ENCODE results near the gene OR6B1.

OR6B1 gene

GRCh38 chr7:144000020-144000419 is at the start of gene OR6B1:
TSS of gene OR6B1 (plus strand) at chr7:144000320. CDS start at chr7:144003997, 3,677 bp downstream.
- DNase-seq, result no peak

- DNase-seq, result no peak
Measured at GRCh38 chr7:143953421-143953820, 46.7 kb upstream of the OR6B1 start.

DNA sequence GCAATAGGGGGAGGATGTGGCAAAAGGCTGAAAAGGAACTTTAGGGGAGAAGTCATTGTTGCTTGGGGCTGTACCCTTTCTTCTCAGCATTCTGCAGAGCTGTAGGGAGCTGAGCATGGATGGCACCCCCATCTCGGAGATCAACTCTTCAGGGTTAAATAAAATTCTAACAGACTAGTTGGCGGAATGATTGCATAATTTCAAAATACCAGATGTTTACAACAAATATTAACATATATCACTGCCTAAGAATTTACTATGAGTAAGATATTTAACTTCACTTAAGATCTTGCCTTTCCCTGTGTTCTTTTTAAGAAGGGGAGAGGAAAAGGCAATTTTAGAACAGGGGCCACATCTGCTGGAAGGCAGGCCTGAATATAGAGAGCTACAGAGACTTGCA is 46.0 kb upstream of the OR6B1 start:
- DNase-seq, result no peak

- no peak for DNase-seq
Measured at GRCh38 chr7:143954544-143954943, 45.6 kb upstream of the OR6B1 start, which contains the start of gene OR2F1. TSS of gene OR2F1 (plus strand) at chr7:143954844. CDS start at chr7:143959971, 5,127 bp downstream.

GRCh38 chr7:143958781-143959180 is 41.3 kb upstream of the OR6B1 start:
- DNase-seq, result no peak

DNA sequence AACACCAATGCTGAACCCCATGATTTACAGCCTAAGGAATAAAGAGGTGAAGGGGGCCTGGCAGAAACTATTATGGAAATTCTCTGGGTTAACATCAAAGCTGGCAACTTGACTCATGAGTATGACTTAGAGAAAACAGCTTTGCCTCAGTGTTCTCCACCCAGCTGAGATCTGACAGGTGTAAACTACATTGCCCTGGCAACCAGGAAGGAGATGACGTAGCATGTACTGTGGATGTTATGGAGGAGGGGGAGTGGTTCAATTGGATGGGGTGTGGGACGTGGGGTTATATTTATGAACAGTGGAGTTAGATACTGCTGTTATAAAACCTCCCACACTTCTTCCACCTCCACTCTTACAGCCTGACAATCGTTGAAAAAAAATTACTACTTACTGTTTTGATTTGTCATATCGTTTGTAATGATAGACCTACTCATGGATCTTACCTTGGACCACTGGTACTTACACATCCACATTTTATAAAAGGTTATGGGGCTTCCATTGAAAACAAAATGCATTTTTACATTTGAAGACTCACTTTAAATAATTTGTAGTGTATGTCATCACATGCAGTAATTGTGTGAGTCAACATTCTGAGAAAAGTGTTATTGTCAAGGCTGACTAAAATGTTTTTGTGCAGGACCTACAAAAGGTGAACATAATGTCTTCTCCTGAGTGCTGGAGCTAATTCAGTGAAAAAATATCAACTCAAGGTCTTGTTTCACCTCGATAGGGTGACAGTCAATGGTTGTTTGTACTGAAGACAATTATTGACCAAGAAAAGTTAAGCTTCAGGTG is 39.1 kb upstream of the OR6B1 start:
- DNase-seq, result no peak

DNA sequence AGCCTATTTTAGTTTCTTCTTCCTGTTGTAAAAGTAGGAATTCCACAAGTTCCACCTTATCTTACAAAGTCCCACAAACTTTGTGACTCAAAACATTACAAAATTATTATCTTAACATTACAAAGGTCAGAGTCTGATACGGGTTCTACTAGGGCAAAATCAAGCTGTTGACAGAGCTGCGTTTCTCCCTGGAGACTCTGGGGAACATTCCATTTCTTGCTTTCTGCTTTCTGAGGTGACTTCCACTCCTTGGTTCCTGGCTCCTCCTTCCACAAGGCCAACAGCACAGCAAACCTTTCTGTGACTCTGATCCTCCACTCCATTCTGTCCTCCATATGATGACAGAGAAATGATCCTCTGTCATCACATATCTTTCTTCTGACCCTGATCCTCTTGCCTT is 34.8 kb upstream of the OR6B1 start:
- no peak for DNase-seq

DNA sequence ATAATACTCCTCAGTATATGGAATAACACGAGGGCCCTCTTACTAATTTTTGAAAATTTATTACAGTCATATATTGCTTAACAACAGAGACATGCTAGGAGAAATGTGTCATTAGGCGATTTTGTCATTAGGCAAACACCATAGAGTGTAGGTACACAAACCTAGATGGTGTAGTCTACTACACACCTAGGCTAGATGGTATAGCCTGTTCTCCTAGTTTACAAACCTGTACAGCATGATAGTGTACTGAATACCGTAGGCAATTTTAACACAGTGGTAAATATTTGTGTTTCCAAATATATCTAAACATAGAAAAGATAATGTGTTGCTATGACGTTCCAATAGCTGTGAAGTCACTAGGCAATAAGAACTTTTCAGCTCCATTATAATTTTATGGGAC is 32.7 kb upstream of the OR6B1 start:
- DNase-seq, result no peak

- DNase-seq, result no peak
Measured at GRCh38 chr7:143973870-143974416, 26.2 kb upstream of the OR6B1 start.

GRCh38 chr7:143974459-143974858 is 25.7 kb upstream of the OR6B1 start:
- DNase-seq, result no peak

DNA sequence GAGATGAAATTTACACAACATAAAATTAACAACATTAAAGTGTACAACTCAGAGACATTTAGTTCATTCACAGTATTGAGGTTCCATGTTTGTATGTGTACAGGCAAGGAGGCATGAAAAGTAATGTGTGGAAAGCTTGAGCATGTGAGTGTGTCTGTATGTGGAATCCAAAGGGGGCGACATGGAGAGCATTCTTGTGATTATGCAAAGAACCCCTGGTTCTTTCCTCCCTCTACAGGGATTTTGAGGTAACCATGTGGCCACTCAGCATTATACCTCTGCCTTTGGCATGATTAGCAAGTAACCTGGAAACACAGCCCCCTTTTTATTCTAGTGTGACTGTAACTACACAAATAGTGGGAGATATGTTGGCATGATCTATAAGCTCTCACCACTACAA is 24.5 kb upstream of the OR6B1 start:
- no peak for DNase-seq

GRCh38 chr7:143978585-143978984 is 21.5 kb upstream of the OR6B1 start:
- no peak for DNase-seq

GRCh38 chr7:143979359-143979758 is 20.8 kb upstream of the OR6B1 start:
- DNase-seq, result no peak

GRCh38 chr7:143979998-143980397 is 20.1 kb upstream of the OR6B1 start:
- DNase-seq, result no peak

DNA sequence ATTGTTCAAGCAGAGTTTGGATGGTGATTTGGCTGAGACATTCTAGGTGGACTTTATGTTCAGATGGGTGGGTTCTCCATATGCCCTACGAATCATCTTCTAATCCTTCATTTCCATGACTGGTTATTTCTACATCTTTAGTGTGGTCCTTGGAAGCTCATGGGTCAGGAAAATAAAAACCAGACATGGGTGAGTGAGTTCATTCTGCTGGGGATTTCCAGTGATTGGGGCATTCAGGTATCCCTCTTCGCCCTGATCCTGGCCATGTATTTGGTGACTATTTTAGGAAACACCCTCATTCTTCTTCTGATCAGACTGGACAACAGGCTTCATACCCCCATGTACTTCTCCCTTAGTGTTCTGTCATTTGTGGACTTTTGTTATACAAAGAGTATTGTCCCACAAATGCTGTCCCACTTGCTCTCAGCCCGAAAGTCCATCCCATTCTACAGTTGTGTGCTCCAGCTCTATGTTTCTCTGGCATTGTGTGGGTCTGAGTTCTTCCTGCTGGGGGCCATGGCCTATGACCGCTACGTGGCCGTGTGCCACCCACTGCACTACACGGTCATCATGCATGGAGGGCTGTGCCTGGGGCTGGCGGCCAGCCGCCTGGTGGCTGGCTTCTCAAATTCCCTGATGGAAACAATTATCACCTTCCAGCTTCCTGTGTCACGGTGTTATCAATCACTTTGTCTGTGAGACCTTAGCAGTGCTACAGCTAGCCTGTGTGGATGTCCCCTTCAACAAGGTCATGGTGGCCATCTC is 19.2 kb upstream of the OR6B1 start:
- DNase-seq, result no peak

GRCh38 chr7:143983960-143984359 is 16.2 kb upstream of the OR6B1 start:
- no peak for DNase-seq

- DNase-seq, result no peak
Measured at GRCh38 chr7:143987513-143987912, 12.6 kb upstream of the OR6B1 start.

DNA sequence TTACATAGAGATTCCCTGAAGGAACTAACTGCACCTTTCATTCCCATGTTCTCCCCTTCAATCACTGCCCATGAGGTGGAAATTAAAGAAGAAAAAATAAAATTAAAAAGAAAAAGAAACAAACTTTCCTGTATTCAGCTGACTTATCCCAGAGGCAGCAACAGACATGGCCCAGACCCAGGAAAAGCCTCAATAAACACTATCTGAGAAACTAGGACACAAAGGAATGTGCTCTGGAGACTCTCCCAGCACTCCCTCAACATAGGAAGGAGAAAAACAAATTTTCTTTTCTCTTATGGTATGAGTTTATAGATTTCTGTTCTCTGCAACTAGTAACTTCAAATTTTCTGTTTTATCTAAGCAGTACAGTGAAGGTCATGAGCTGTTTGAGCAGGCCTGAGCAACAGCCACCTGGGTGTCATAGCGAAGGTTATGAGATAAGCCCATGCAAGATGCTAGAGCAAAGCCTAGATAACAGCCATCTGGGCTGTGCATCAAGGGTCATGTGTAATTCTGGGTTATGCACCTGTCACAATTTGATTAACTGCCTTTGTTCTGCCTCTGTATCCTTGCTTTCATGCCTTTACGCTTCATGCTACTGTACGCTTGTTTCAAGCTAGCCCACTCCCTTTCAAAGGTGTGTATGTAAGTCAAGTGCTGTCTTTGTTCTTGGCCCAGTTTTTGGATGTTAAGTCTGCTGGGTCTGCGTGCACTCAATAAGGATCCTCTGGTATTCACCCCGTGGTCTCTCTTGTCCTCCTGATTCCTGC is 11.0 kb upstream of the OR6B1 start:
- DNase-seq, result no peak

DNA sequence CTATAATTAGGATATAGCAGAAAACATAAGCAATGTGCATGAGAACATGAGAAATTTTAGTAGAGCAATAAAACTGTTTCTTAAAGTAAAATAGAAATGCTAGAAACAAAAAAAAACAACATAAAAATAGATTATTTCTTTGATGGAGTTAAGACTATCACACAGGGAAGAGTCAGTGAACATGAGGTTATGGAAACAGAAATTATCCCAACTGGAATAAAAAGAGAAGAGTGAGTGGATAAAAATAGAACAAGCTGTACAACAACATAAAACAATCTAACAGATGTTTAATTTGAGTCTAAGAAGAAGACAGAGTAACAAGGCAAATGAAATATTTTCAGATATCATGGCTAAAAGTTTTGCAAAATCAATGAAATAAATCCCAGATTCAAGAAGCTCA is 7.5 kb upstream of the OR6B1 start:
- no peak for DNase-seq

DNA sequence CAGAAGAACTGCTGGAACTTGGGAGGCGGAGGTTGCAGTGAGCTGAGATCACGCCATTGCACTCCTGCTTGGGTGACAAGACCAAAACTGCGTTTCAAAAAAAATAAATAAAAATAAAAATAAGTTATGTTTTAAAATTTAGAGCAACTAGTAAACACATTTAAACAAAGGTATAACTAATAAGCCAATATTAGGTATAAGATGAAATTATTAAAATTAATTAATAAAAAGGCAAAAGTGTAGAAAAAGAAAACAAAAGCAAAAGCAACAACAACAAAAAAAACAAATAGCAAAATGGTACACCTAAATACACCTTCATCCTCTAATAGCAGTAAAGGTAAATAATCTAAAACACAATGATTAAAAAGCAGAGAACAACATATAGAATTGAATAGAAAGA is 6.2 kb upstream of the OR6B1 start:
- no peak for DNase-seq

DNA sequence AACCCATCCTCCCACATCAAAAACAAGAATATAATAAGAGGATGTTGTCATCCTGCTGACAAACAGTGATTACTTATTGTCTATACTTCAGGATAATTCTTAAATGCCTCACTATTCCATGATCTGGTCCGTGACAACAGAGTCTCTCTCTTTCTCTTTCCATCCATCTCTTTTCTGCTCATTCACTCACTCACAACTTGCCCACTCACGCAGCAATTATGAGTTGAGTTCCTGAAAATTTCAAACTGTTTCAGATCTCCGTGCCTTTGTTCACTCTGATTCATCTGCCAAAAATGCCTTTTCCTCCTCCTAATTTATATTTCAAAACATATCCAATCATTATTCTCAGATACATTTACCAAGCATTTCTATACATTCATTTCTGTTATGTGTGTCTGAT is 1.4 kb downstream of the OR6B1 start:
- no peak for DNase-seq

GRCh38 chr7:144004703-144005102 is 4.6 kb downstream of the OR6B1 start:
- no peak for DNase-seq

- no peak for DNase-seq
Measured at GRCh38 chr7:144006029-144006691, 6.0 kb downstream of the OR6B1 start.
